CD14-positive monocyte (primary cell): ENCODE results near the gene MACROD1. TPM values are rescaled to one million over a fixed set of nuclear protein-coding genes. Genes with fewer than 3 reads are reported as not detected.

Source experiments
- DNase-seq, 3 donors: peaks; one replicate each; pipeline ENCODE4 v3.0.0-alpha.2; 2011 to 2022
- H2AFZ ChIP-seq: 2 replicates; pipeline ENCODE4 v1.6.0; 2012; ENCODE audit warnings: mild to moderate bottlenecking, low read depth, low read length, inconsistent platforms; ENCODE audit not compliant: insufficient read depth, poor library complexity, severe bottlenecking
- H3K27ac ChIP-seq, 2 donors: 1 replicate in 1 of 2; 2 replicates in 1 of 2; pipeline ENCODE4 v1.5.1; 2012 to 2013; ENCODE audit warnings: low read length in 2 of 2, control low read depth in 1 of 2, inconsistent platforms in 1 of 2, low read depth in 1 of 2, mild to moderate bottlenecking in 1 of 2
- H3K27me3 ChIP-seq, 2 donors: one replicate each; pipeline versions ENCODE4 v1.6.0 to v1.6.1; 2011 to 2013; ENCODE audit warnings: low read length in 2 of 2; ENCODE audit not compliant: control insufficient read depth in 2 of 2, insufficient read depth in 2 of 2
- H3K36me3 ChIP-seq, 2 donors: replicated peaks in 1 of 2; 1 replicate in 1 of 2; 2 replicates in 1 of 2; pipeline versions ENCODE4 v1.5.1 to v1.6.1; 2012 to 2013; ENCODE audit warnings: low read length in 2 of 2, control low read depth in 1 of 2, inconsistent platforms in 1 of 2, mild to moderate bottlenecking in 1 of 2; ENCODE audit not compliant: insufficient read depth in 2 of 2, control insufficient read depth in 1 of 2
- H3K4me1 ChIP-seq, 2 donors: 1 replicate in 1 of 2; 2 replicates in 1 of 2; pipeline versions ENCODE4 v1.5.1 to v1.6.1; 2012 to 2013; ENCODE audit warnings: low read length in 2 of 2, control low read depth in 1 of 2, inconsistent platforms in 1 of 2, mild to moderate bottlenecking in 1 of 2, moderate library complexity in 1 of 2; ENCODE audit not compliant: insufficient read depth in 2 of 2, control insufficient read depth in 1 of 2
- H3K4me2 ChIP-seq: replicated peaks from 2 replicates; pipeline ENCODE3; 2012; ENCODE audit warnings: low read length, moderate library complexity, mild to moderate bottlenecking; ENCODE audit not compliant: poor library complexity, severe bottlenecking; ENCODE audit errors: extremely low read depth
- H3K4me3 ChIP-seq, 3 experiments: fragments of 200-600 bp in 1 of 3; sonication (generic) in 1 of 3; replicated peaks in 1 of 3; 1 replicate in 2 of 3; 2 replicates in 1 of 3; pipeline ENCODE4 v1.5.1; 2011 to 2013; ENCODE audit warnings: low read length in 3 of 3, mild to moderate bottlenecking in 3 of 3, control low read depth in 2 of 3, low read depth in 2 of 3, inconsistent platforms in 1 of 3, moderate library complexity in 1 of 3
- H3K79me2 ChIP-seq: 2 replicates; pipeline ENCODE4 v1.6.0; 2012; ENCODE audit warnings: mild to moderate bottlenecking, control low read depth, inconsistent platforms, low read length, moderate library complexity; ENCODE audit not compliant: insufficient read depth
- H3K9ac ChIP-seq: 2 replicates; pipeline ENCODE4 v1.6.0; 2017; ENCODE audit warnings: low read length, mild to moderate bottlenecking; ENCODE audit not compliant: insufficient read depth, poor library complexity, severe bottlenecking
- H3K9me3 ChIP-seq, 2 donors: replicated peaks in 1 of 2; 1 replicate in 1 of 2; 2 replicates in 1 of 2; pipeline versions ENCODE4 v1.5.1 to v1.6.1; 2012 to 2013; ENCODE audit warnings: low read length in 2 of 2, control low read depth in 1 of 2; ENCODE audit not compliant: control insufficient read depth in 1 of 2, insufficient read depth in 1 of 2
- H4K20me1 ChIP-seq: 2 replicates; pipeline ENCODE4 v1.6.0; 2012; ENCODE audit warnings: mild to moderate bottlenecking, low read length, control low read depth, moderate library complexity; ENCODE audit not compliant: insufficient read depth
- H3K27ac Mint-ChIP-seq, 7 donors: one replicate each; pipeline ENCODE4 v1.8.0; 2020; ENCODE audit warnings: mild to moderate bottlenecking in 7 of 7, mixed read lengths in 7 of 7, moderate library complexity in 6 of 7, inconsistent platforms in 2 of 7
- H3K27me3 Mint-ChIP-seq, 3 donors: one replicate each; pipeline ENCODE4 v1.8.0; 2021 to 2022; ENCODE audit warnings: low read depth in 3 of 3, mild to moderate bottlenecking in 3 of 3, mixed read lengths in 3 of 3, moderate library complexity in 3 of 3, inconsistent platforms in 1 of 3
- H3K36me3 Mint-ChIP-seq, 2 donors: one replicate each; pipeline ENCODE4 v1.8.0; 2020; ENCODE audit warnings: mixed read lengths in 2 of 2, inconsistent platforms in 1 of 2, mild to moderate bottlenecking in 1 of 2
- H3K4me1 Mint-ChIP-seq: one replicate; pipeline ENCODE4 v1.8.0; 2020; ENCODE audit warnings: mild to moderate bottlenecking, mixed read lengths
- H3K4me3 Mint-ChIP-seq, 2 donors: one replicate each; pipeline ENCODE4 v1.8.0; 2020; ENCODE audit warnings: mild to moderate bottlenecking in 2 of 2, mixed read lengths in 2 of 2, moderate library complexity in 1 of 2
- H3K9me3 Mint-ChIP-seq, 7 donors: one replicate each; pipeline ENCODE4 v1.8.0; 2020 to 2022; ENCODE audit warnings: mixed read lengths in 7 of 7, mild to moderate bottlenecking in 6 of 7, moderate library complexity in 6 of 7, inconsistent platforms in 2 of 7
- CTCF ChIP-seq: fragments of 200-600 bp; IDR thresholded peaks from one replicate; pipeline ENCODE4 v1.8.0; 2022; ENCODE audit warnings: antibody characterized with exemption, mild to moderate bottlenecking
- WGBS: methylation state at CpG from one replicate; pipeline ENCODE4 v1.1.5; 2013; ENCODE audit warnings: missing lambda C conversion rate; ENCODE audit not compliant: insufficient coverage; 5-methylcytosine and 5-hydroxymethylcytosine counted together
- intact Hi-C, 2 donors: fragments of 100-400 bp; cut with micrococcal nuclease; formaldehyde crosslinking; loops; one replicate each; pipeline versions ENCODE4 v1.15.0 to v1.15.1; 2023
- polyA plus RNA-seq, 3 donors: library from polyadenylated mRNA; depleted of rRNA in 1 of 3; unstranded in 2 of 3; stranded (reverse) in 1 of 3; fragments of 300-500 nt in 2 of 3; fragments of >200 nt in 1 of 3; fragmentation: Illumina TruSeq in 2 of 3; gene quantifications; 1 replicate in 2 of 3; 2 replicates in 1 of 3; pipeline ENCODE4 v1.2.3, GENCODE V29; 2012 to 2021

MACROD1 gene
- polyA plus RNA-seq, 3 donors, result 1.5 to 2.4 (median 2.2) TPM

DNA sequence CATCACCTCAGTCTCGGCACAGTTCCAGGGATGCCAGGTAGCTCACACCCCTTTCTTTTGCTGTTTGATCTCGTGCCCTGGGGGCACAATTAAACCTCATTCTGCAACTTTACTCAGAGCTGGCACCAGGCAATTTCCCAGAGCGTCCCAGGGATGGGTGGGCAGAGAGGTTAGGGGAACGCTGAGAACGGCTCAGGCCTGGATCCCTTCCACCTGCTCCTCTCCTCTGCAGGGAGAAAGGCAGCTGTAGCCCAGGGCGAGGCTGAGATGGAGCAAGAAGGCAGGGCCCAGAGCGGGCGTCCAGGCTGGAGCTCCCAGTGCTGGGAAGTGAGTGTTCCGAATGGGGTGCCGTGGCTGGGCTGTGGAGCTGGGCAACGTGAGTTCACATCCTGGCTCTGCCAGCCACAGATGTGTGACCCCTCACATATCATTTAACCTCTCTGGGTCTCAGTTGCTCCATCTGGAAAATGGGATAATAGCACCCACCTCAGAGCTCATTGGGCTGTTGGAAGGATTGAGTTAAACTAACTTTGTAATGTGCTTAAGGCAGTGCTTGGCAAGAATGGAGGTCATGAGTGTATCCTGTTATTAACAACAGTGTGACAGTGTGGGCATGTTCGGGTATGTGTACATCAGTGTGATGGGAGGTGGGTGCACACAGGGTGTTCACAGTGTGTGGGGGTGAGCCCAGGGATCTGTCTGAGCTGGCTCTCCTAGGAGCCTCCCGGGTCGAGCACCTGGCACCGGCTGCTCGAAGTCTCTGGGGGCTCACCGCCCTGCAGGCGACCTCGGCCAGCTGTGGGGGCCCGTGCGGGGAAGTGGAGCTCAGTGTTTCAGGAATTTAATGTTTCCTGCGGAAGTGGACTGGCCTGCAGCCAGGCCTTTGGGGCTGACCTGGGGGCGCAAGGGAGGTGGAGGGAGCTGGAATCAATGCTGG lies 164.2 kb downstream of the MACROD1 start:
- no peak overlapping the region for H3K4me2 ChIP-seq
- no peak overlapping the region for H3K4me3 ChIP-seq
- H3K27me3 ChIP-seq, result peaks cover 15 to 67% of the 10 kb centered on the region in 2 donors
- no peak overlapping the region for H3K27ac ChIP-seq
- H4K20me1 ChIP-seq, result peaks cover 34% of the 10 kb centered on the region
- H2AFZ ChIP-seq, result no peak overlapping the region
- peaks cover 39 to 52% of the 10 kb centered on the region in 2 donors for H3K4me1 ChIP-seq
- no peak overlapping the region for H3K9ac ChIP-seq
- 22% methylated on average over 10 of the region's 23 CpGs for WGBS
- Mint-ChIP-seq H3K9me3 (peaks cover 0 to 10% (median 3%) of the 10 kb centered on the region in 7 donors), H3K36me3 (peaks cover 18 to 19% of the 10 kb centered on the region in 2 donors), H3K4me1 (peaks cover 40% of the 10 kb centered on the region), H3K27me3 (peaks cover 59 to 79% (median 59%) of the 10 kb centered on the region in 3 donors), H3K27ac (no peak overlapping the region), H3K4me3 (peak overlapping the region in 1 of 2 donors; percentile 61)
- no peak for TF ChIP-seq CTCF
- no peak for DNase-seq
- H3K9me3 ChIP-seq, result peaks cover 0 to 5% of the 10 kb centered on the region in 2 donors
- H3K36me3 ChIP-seq, result peaks cover 18% of the 10 kb centered on the region in 2 donors
- H3K79me2 ChIP-seq, result no peaks in the 10 kb centered on the region
- intact Hi-C loops, result loop anchor here (2.0 kb wide), 1 partner anchor 147 kb away; no protein-coding TSS in a partner anchor

- H3K4me1 Mint-ChIP-seq, result peaks cover 38% of the 10 kb centered on the region
Measured at GRCh38 chr11:64000740-64001483, 165.0 kb downstream of the MACROD1 start.

More at GRCh38 chr11:64000740-64001483, 165.0 kb downstream of the MACROD1 start:
- no peak for DNase-seq
- Histone ChIP-seq H3K4me2 (peak overlapping the region; percentile 81), H3K27me3 (peaks cover 15 to 59% of the 10 kb centered on the region in 2 donors), H3K9me3 (peaks cover 0 to 5% of the 10 kb centered on the region in 2 donors), H3K4me3 (peak overlapping the region in 2 of 3 experiments; percentile 17 to 68), H2AFZ (peak overlapping the region; percentile 35), H3K27ac (no peak overlapping the region), H3K79me2 (no peaks in the 10 kb centered on the region), H3K4me1 (peaks cover 37 to 49% of the 10 kb centered on the region in 2 donors), H3K9ac (peak overlapping the region; percentile 8), H4K20me1 (peaks cover 42% of the 10 kb centered on the region), H3K36me3 (peaks cover 26% of the 10 kb centered on the region in 2 donors)
- Mint-ChIP-seq H3K4me3 (peak overlapping the region in 1 of 2 donors; percentile 61), H3K9me3 (peaks cover 0 to 10% (median 3%) of the 10 kb centered on the region in 7 donors), H3K36me3 (peaks cover 26 to 27% of the 10 kb centered on the region in 2 donors), H3K27ac (peak overlapping the region in 1 of 7 donors; percentile 65), H3K27me3 (peaks cover 51 to 71% (median 53%) of the 10 kb centered on the region in 3 donors)
- TF ChIP-seq CTCF, result peak; percentile 56
- intact Hi-C loops, result loop anchor here (2.0 kb wide), 1 partner anchor 148 kb away; no protein-coding TSS in a partner anchor
- WGBS, result 6% methylated on average over 54 of the region's 60 CpGs
